GOT3 (cell line): ENCODE measurements around the gene DNAJC4.

Source experiments
- DNase-seq: peaks from one replicate; lab custom pipeline; 2025; ENCODE audit warnings: mixed read lengths; lab: John Stamatoyannopoulos, UW

The DNAJC4 gene

GRCh38 chr11:64229090-64229743, 1.1 kb upstream of the DNAJC4 start:
- DNase-seq: no peak

DNA sequence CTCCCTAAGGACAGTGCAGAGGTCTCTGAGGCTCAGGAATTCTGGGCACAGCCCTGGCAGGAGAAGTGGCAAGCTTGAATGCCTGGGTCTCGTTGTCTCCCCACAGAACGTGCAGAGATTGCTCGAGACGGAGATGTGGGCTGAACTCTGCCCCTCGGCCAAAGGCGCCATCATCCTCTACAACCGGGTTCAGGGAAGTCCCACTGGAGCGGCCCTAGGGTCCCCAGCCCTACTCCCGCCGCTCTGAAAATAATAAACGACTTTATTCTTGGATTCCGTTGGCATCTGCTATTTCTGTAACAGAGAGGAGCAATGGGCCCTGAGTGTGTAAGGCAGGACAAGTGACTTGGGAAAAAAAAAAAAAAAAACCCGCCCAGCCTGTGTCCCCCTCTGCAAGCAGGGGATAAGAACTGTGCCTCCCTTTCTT, 591 bp upstream of the DNAJC4 start:
- DNase-seq: no peak

DNA sequence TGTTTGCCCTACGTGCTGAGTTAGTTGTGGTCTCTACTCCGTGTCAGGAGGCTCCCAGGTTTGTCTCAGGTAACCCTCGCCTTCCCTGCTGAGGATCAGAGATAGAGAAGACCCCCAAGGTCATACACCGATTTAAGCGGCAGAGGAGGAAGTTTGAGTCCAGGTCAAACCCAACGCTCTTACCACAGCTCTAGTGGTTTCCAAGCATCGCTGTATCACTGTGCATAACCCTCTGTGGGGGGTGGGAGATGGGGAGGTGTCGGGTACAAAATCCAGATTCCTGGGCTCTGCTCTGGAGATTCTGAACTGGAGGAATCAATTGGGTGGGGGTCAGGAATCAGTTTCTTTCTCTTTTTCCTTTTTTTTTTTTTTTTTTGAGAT, 627 bp downstream of the DNAJC4 start:
- DNase-seq: no peak

DNA sequence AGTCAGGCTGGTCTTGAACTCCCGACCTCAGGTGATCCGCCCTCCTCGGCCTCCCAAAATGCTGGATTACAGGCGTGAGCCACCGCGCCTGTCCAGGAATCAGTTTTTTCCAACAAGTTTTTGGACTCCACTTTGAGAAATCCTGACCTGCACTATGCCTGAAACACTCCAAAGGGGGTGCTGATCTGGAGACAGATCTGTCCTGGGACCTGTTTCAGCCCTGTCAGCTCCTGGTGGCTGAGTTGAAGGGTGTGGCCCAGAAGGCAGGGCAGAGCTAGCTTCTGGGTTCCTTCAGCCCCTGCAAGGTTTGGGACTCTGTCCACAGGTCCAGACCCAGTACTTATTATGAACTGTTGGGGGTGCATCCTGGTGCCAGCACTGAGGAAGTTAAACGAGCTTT, 1.2 kb downstream of the DNAJC4 start:
- no peak for DNase-seq

DNA sequence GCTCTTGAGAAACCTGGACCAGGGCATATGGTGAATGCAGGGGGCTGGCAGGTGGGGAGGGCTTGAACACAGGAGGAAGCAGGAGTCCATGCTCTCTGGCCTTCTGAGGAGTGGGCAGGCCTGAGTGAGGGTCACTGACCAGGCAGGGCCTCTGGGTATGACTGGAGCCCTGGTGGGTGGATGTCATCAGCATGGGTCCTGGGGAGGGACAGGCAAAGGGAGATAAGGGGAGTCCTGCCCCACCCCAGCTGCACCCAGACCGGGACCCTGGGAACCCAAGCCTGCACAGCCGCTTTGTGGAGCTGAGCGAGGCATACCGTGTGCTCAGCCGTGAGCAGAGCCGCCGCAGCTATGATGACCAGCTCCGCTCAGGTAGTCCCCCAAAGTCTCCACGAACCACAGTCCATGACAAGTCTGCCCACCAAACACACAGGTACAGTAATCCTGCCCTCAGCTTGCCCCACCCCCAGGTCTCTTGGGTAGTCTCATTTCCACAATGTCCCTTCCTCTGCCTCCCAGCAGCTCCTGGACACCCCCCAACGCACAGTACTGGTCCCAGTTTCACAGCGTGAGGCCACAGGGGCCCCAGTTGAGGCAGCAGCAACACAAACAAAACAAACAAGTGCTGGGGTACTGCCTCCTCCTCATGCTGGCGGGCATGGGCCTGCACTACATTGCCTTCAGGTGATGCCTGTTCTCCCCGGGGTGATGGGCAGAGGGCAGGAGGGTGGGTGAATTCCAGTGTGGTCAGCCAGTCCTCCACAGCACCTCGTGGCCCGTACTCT, 2.0 kb downstream of the DNAJC4 start:
- DNase-seq: no peak

GRCh38 chr11:64232967-64233315, 2.6 kb downstream of the DNAJC4 start:
- DNase-seq: no peak

DNA sequence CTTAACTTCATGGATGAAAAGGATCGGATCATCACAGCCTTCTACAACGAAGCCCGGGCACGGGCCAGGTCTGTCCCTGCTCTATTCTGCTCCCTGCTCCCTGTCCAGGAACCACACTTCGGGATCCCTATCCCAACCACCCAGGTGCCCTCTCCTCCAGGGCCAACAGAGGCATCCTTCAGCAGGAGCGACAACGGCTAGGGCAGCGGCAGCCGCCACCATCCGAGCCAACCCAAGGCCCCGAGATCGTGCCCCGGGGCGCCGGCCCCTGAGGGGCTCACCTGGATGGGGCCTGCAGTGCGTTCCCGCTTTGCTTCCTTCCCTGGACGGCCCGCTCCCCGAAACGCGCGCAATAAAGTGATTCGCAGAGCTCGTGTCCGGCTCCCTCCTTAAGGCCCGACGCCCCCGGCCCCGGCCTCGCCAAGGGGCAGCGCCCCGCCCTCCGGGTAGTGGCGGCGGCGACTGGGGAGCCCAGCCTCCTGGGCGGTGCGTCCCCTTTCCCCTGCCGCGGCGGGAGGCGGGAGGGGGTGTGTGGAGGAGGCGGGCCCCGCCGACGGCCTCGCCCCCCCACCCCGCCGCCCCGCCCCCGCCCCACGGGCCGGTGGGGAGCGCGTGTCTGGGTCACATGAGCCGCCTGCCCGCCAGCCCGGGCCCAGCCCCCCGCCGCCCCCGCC, 3.7 kb downstream of the DNAJC4 start, which contains the start of gene VEGFB:
TSS of gene VEGFB (plus strand) at position 672 of the 674 bp plus-strand sequence. CDS start 250 bp downstream, outside the sequence.
- no peak for DNase-seq

GRCh38 chr11:64234647-64235379, 4.5 kb downstream of the DNAJC4 start:
- no peak for DNase-seq

DNA sequence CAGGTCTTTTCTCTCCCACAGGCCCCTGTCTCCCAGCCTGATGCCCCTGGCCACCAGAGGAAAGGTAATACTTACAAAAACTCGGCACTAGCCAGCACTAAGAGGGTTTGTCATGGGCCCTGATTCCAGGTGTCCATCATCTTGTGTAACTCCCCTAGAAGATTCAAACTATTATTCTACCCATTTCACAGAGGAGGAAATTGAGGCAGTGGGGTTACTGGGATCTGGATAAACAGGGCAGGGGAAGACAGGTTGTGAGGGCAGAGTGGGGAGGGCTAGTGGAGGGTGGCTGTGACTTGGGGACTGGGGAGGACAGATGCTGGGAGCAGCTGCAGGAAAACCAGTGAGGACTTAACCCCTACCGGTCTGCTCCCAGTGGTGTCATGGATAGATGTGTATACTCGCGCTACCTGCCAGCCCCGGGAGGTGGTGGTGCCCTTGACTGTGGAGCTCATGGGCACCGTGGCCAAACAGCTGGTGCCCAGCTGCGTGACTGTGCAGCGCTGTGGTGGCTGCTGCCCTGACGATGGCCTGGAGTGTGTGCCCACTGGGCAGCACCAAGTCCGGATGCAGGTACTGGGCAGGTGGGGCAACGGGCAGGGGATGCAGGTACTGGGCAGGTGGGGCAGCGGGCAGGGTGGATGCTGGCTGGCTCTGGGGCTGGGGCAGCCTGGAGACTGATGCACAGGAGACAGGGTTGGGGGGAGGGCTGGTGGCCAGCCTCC, 5.3 kb downstream of the DNAJC4 start:
- no peak for DNase-seq

GRCh38 chr11:64237484-64237951, 7.2 kb downstream of the DNAJC4 start:
- DNase-seq: no peak

DNA sequence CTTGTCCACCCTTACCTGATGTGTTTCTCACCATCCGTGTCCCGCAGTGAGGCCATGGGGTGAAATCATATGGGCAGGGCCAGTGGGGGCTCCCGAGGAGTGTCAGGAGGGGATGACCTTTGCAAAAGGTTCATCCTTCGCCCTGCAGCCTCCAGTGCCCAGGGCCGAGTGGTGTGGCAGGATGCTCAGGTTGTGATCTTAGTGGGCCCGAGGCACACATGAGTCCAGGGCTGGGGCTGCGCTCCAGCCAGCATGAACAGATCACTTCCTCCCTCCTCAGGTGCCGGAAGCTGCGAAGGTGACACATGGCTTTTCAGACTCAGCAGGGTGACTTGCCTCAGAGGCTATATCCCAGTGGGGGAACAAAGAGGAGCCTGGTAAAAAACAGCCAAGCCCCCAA, 7.7 kb downstream of the DNAJC4 start:
- no peak for DNase-seq

DNA sequence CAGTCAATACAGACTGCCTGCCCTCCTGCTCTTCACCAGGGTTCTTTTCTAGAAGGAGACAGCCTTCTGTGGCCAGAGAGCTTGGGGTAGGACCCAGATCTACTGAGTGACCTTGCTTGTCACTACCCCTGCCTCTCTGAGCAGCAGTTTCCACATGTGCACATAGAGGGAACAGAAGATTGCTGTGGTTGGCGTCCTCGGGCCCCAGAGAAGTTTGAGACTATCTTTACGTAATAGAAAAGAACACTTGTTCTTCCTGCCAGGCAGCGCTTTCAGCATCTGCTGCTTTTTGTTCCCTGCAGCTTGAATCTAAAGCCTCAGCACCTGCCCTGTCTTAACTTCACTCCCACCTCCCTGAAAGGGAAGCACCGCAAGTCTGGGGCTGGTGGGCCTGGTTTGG, 8.7 kb downstream of the DNAJC4 start:
- DNase-seq: no peak

DNA sequence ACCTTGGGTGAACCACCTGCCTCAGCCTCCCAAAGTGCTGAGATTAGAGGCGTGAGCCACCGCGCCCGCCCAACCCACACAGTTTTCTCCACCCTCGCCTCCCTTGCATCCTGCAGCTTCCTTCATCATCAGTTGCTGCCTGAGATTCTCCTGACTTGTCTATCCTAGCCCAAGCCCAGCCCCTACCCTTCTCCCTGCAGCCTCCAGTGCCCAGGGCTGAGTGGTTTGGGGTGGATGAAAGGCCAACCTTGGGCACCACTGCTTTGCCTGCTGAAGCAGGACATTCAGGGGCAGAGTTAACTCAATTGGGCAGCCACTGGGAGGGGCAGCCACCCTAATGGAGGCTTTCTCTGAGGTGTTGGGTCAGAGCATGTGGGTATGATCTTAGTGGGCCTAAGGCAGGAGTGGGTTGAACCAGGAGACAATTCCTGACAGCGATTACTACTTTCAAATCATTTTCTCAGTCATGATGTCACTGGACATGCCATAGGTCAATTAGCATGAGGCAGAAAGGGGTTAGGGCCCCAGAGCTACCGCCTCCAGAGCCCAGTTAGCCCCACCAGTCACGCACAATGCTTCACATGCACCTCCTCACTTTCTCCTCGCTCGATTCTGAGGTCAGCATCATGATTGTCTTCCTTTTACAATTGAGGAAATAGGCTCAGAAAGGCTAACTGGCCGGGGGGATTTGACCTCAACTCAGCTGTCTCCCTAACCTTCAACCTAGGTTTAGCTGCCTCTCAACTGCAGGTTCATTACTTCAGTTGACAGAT, 9.5 kb downstream of the DNAJC4 start:
- no peak for DNase-seq

GRCh38 chr11:64240435-64241240, 10.3 kb downstream of the DNAJC4 start, which contains the start of gene FKBP2:
Gene FKBP2, plus strand, starts transcription at chr11:64241095. Its CDS starts 1,293 bp downstream, at chr11:64242388.
- peak; percentile 94 for DNase-seq

DNA sequence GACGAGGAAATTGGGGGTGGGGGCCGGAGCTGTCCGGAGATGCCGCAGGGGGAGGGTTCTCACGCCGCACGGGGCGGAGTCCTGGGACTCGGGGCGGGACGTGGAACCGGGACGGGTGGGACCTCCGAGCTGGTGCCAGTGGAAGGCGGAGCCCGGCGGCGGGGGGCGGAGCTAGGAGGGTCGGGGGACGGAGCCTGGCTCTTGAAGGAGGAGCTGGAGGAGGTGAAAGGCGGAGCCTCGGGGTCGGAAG, 10.8 kb downstream of the DNAJC4 start:
- DNase-seq: peak; percentile 99

DNA sequence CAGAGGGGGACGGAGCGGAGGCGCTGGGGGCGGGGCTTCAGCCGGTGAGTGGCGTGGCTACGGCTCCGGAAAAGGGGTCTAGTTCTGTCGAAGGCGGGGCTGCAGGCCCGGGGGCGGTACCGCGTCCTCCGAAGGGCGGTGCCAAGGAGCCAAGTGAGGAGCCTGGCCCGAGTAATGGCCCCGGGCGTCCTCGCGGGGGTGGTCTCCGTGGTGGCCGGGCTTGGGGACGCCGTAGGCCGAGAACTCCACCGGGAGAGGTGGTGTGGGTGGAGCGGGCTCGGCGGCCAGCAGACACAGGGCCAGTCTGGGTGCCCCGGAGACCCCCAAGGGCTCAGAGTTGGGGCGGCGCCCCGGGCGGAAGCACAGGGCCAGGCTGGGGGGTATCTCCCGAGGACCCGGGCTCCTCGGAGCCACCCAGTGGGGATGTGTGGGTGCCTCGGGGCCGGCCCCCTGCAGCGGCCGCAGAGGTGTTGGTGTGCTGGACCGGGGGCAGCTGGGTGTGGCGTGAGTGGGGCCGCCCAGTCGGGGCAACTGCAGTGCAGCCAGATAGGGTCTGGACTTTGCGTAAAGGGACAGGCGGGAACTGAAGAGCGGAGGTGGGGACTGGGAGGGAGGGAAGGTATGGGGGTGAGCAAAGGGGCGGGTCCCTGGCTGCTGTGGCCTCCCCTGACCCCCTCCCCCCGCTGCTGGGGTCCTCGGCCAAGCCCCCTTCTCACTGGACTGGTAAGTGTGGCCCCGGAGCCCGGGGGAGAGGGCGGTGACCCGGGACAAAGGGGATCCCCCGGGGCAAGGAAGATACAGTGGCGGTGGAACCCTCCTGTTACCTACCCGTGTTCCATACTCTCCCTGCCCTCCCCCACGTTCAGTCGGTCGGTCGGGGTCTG, 11.4 kb downstream of the DNAJC4 start:
- DNase-seq: no peak

GRCh38 chr11:64243236-64243854, 13.0 kb downstream of the DNAJC4 start:
- no peak for DNase-seq

DNA sequence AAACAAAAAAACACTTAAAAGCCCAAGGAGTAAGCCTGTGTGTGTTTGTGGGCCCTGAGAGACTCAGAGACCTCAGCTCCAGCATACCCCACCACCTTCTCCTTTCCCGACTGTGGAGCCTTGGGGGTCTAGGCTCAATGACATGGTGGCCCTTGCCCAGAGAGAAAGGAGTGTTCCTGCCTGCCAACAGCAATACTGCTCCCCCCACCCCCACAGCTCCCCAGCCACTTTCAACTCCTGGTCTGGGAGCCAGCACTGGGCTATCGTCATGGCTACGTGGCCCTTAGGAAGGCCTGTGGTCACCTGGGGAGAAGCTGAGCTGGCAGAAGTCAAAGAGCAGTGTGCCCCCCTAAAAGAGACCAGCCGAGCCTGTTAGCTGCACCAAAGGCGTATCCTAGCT, 13.8 kb downstream of the DNAJC4 start:
- DNase-seq: no peak

GRCh38 chr11:64244966-64245365, 14.6 kb downstream of the DNAJC4 start:
- no peak for DNase-seq
